BLaER1 (cell line): ENCODE measurements around the gene DEPDC5.

Experiments
- H3K27ac ChIP-seq: shearing (Covaris generic); formaldehyde crosslinking; 2 replicates; pipeline ENCODE4 v1.8.1; 2022
- H3K27me3 ChIP-seq: shearing (Covaris generic); formaldehyde crosslinking; 2 replicates; pipeline ENCODE4 v1.8.1; 2022
- H3K36me3 ChIP-seq: shearing (Covaris generic); formaldehyde crosslinking; 2 replicates; pipeline ENCODE4 v1.8.1; 2022
- H3K4me1 ChIP-seq: shearing (Covaris generic); formaldehyde crosslinking; 2 replicates; pipeline ENCODE4 v1.8.1; 2022
- H3K4me2 ChIP-seq: shearing (Covaris generic); formaldehyde crosslinking; 2 replicates; pipeline ENCODE4 v1.8.1; 2022
- H3K4me3 ChIP-seq: shearing (Covaris generic); formaldehyde crosslinking; 2 replicates; pipeline ENCODE4 v1.8.1; 2022
- H3K9ac ChIP-seq: shearing (Covaris generic); formaldehyde crosslinking; 2 replicates; pipeline ENCODE4 v1.8.1; 2022
- H3K9me3 ChIP-seq: shearing (Covaris generic); formaldehyde crosslinking; 2 replicates; pipeline ENCODE4 v1.8.1; 2022
- H4K20me1 ChIP-seq: shearing (Covaris generic); formaldehyde crosslinking; 2 replicates; pipeline ENCODE4 v1.8.1; 2022
- Cebpa-rat ChIP-seq: shearing (Covaris generic); IDR thresholded peaks from 2 replicates; pipeline ENCODE4 v1.8.1; 2022

The DEPDC5 gene

DNA sequence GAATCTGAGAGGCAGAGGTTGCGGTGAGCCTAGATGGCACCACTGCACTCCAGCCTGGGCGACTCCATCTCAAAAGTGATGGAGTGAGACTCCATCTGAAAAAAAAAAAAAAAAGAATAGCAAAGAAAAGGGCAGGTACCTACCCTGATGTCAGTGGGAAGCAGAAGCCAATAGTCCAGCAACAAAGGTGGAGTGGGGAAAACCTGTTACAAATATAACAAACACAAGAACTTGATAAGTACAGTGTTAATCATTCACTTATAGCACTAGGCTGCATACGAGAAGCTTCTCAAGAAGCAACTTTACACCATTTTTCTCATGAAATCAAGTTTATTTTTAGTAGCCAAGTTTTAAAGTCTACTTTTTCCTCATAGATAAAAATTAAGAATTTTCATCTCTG, 128.0 kb downstream of the DEPDC5 start:
- Histone ChIP-seq H3K4me2 (no peak overlapping the region), H3K4me1 (peaks cover 15% of the 10 kb centered on the region), H3K9me3 (no peaks in the 10 kb centered on the region), H3K36me3 (peaks cover 75% of the 10 kb centered on the region), H3K27me3 (no peaks in the 10 kb centered on the region), H3K9ac (no peak overlapping the region), H4K20me1 (no peaks in the 10 kb centered on the region), H3K4me3 (no peak overlapping the region), H3K27ac (no peak overlapping the region)
- no peak for TF ChIP-seq Cebpa-rat

DNA sequence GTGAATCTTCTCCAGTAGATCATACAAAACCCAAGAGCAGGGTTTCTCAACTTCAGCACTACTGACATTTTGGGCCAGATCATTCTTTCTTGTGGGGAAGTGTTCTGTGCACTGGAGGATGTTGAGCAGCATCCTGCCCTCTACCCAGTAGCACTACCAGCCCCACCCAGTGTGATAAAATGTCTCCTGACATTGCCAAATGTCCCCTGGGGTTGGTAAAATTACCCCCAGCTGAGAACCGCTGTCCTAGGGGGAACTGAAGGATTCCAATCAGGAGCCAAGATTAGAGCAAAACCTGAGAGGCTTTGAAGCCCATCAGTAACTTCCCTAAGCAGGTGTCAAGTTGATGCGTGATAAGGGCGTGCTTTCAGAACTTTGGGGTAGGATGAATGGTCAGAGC, 129.2 kb downstream of the DEPDC5 start:
- H3K4me3 ChIP-seq, result no peak overlapping the region

DNA sequence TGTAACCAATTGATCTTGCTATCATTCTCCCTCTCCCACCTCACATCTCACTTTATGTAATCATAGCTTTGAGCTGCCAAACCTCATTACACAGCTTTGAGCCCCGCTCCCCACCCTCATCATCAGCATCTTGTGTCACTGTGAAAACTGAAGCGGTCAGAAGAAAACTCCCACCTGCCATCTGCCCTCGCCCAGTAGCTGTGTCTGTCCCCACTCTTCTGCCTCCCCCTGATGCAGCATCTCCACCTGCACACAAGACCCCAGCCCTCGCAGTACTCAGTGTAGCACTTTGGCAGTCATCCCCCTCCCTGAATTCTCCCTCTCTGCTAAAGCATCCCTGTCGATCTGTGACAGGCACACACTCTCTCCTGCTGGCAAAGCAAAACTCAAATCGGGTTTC, 130.2 kb downstream of the DEPDC5 start:
- Histone ChIP-seq H3K36me3 (peaks cover 83% of the 10 kb centered on the region), H4K20me1 (no peaks in the 10 kb centered on the region), H3K9me3 (no peaks in the 10 kb centered on the region), H3K4me3 (no peak overlapping the region), H3K27ac (no peak overlapping the region), H3K27me3 (no peaks in the 10 kb centered on the region), H3K9ac (no peak overlapping the region), H3K4me2 (no peak overlapping the region), H3K4me1 (peaks cover 11% of the 10 kb centered on the region; the same call in 1 of the 2 replicates)
- TF ChIP-seq Cebpa-rat, result no peak

More for the DNA sequence above, 129.2 kb downstream of the DEPDC5 start:
- no peaks in the 10 kb centered on the region for H3K27me3 ChIP-seq
- H3K4me2 ChIP-seq, result 0 out of 2 replicates have a peak overlapping the region, but pooled peaks have one; percentile 14
- no peaks in the 10 kb centered on the region for H4K20me1 ChIP-seq
- no peak for TF ChIP-seq Cebpa-rat
- H3K9me3 ChIP-seq, result no peaks in the 10 kb centered on the region
- peaks cover 11% of the 10 kb centered on the region; the same call in 1 of the 2 replicates for H3K4me1 ChIP-seq
- H3K36me3 ChIP-seq, result peaks cover 80% of the 10 kb centered on the region
- no peak overlapping the region for H3K9ac ChIP-seq
- no peak overlapping the region for H3K27ac ChIP-seq

DNA sequence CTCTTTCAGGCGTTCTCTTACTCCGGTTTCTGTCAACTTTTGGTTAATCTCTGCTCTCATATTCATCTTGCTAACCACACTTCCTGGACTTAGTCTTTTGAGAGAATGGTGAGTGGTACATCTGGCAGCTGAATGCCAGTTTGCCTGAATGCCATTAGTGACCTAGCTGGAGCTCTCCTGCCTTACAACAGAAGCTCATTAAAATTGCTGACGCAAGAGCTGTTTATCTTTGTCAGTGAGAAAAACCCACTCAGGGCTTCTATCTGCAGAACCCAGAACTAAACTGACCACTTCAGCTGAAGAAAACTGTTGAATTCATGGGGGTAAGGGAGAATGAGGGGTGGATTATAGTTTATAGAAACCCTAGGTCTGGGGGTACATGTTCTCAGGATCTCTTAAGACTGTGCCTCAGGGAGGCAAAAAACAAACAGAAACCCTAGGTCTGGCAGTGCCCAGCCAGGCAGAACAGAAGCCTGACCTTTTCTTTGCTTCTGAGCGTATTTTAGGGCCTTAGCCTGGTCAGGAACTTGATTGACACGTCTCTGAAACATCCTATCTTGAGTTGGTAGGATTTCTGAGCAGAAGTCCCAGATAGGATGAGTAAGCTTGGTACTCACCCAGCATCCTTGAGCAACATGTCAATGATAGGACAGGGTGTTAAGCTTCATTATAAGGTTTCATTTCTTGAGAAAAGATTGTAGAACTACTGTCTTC, 137.7 kb downstream of the DEPDC5 start:
- Histone ChIP-seq H3K4me1 (peaks cover 14% of the 10 kb centered on the region), H3K4me2 (peak overlapping the region; percentile 48), H3K36me3 (peaks cover 84% of the 10 kb centered on the region), H4K20me1 (no peaks in the 10 kb centered on the region), H3K9ac (peak overlapping the region; percentile 44; the same call in 1 of the 2 replicates), H3K27ac (no peak overlapping the region), H3K9me3 (no peaks in the 10 kb centered on the region), H3K4me3 (no peak overlapping the region), H3K27me3 (no peaks in the 10 kb centered on the region)
- no peak for TF ChIP-seq Cebpa-rat

DNA sequence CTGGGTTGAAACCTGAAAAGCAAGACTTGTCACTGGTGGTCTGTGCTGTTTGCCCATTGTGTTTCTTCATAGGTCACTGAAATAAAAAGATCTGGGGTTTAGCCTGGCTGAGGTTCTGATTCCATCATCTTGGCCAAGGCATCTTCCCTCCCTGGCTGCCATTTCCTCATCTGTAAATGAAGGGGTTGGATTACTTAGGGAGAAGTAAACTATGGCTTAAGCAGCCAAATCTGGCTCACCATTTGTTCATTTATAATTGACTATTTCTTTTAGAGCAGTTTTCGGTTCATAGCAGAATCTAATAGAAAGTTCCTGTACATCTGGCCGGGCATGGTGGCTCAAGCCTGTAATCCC, 138.2 kb downstream of the DEPDC5 start:
- no peaks in the 10 kb centered on the region for H3K9me3 ChIP-seq
- H3K4me3 ChIP-seq, result no peak overlapping the region
- H3K4me1 ChIP-seq, result peaks cover 14% of the 10 kb centered on the region
- no peaks in the 10 kb centered on the region for H4K20me1 ChIP-seq
- peak overlapping the region; percentile 48; the same call in 1 of the 2 replicates for H3K4me2 ChIP-seq
- TF ChIP-seq Cebpa-rat, result no peak
- peaks cover 84% of the 10 kb centered on the region for H3K36me3 ChIP-seq
- no peak overlapping the region; the same call in 1 of the 2 replicates for H3K9ac ChIP-seq
- H3K27me3 ChIP-seq, result no peaks in the 10 kb centered on the region
- H3K27ac ChIP-seq, result no peak overlapping the region

DNA sequence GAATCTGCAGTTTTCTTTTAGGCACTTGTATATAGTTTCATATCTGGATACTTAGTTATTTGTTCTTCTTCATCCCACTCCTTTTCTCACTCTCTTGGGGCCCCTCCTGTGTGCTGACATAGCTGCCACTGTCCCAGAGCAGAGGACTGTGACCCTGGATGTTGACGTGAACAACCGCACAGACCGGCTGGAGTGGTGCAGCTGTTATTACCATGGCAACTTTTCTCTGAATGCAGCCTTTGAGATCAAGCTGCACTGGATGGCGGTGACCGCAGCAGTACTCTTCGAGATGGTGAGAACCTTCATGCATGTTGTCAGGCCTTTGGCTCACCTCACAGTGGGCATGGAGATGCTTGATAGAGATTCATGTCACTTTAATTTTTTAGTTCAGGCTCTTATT, 139.6 kb downstream of the DEPDC5 start:
- no peak overlapping the region for H3K27ac ChIP-seq
- H3K4me2 ChIP-seq, result no peak overlapping the region
- no peak for TF ChIP-seq Cebpa-rat
- no peak overlapping the region for H3K4me3 ChIP-seq
- H3K9me3 ChIP-seq, result no peaks in the 10 kb centered on the region
- H3K27me3 ChIP-seq, result no peaks in the 10 kb centered on the region
- no peaks in the 10 kb centered on the region for H4K20me1 ChIP-seq
- H3K36me3 ChIP-seq, result peaks cover 86% of the 10 kb centered on the region
- H3K9ac ChIP-seq, result no peak overlapping the region
- H3K4me1 ChIP-seq, result peaks cover 14% of the 10 kb centered on the region

DNA sequence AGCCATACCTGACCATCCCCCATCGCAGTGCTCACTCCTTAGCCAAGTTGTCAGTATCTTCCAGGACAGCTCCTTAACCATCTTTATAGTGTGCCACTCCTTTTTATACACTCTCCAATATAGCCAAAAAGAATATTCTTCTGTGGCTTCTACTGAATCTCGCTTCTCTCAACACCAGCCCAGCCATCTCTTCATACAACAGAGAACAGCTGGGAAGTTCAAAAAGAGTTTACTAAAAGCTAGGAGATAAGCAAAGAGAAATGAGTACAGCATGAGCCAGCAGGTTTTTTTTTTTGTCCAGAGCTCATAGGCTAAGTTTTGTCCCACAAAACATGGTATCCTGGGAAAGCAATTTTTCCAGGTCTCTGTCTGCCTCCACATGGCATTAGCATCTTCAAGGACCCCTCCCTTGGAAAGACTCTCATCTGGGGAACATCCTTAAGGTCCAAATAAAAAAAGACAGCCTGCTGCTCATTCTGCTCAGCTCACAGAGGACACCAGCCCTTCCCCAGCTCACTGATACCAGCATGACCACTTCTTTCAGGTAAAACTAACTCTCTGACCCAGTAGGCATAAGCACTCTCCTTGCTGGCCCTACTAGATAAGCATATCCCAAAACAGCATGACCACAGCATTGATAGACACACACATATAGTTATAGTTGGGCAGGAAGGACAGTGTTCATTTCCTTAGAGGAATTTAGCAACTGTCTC, 141.7 kb downstream of the DEPDC5 start:
- Histone ChIP-seq H3K27me3 (no peaks in the 10 kb centered on the region), H3K9ac (no peak overlapping the region), H3K36me3 (peaks cover 87% of the 10 kb centered on the region), H3K4me2 (no peak overlapping the region), H3K9me3 (no peaks in the 10 kb centered on the region), H3K4me3 (no peak overlapping the region), H3K4me1 (peaks cover 14% of the 10 kb centered on the region), H4K20me1 (no peaks in the 10 kb centered on the region), H3K27ac (no peak overlapping the region)
- TF ChIP-seq Cebpa-rat, result no peak

DNA sequence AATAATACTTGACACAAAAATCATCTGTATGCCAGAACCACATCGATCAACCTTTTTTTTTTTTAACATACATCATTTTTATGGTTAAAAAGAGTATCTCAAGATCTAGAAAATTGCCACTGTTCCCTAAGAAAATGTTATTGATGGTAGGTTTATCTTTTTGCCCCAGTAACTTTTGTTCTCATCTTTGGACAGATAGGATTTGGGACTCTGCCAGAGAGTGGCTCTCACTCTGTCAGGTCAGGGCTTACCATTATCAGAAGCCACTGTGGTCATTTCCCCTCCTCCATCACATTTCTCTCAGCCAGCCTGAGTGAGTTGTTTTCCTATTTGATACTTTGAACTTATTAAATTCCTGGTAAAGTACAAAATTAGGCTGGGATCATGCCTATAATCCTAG, 142.7 kb downstream of the DEPDC5 start:
- no peak overlapping the region for H3K27ac ChIP-seq
- no peak overlapping the region for H3K9ac ChIP-seq
- no peak overlapping the region for H3K4me2 ChIP-seq
- peaks cover 96% of the 10 kb centered on the region for H3K36me3 ChIP-seq
- no peaks in the 10 kb centered on the region for H3K9me3 ChIP-seq
- peaks cover 6% of the 10 kb centered on the region for H3K4me1 ChIP-seq
- no peak for TF ChIP-seq Cebpa-rat
- H3K4me3 ChIP-seq, result no peak overlapping the region
- H3K27me3 ChIP-seq, result no peaks in the 10 kb centered on the region
- no peaks in the 10 kb centered on the region for H4K20me1 ChIP-seq

DNA sequence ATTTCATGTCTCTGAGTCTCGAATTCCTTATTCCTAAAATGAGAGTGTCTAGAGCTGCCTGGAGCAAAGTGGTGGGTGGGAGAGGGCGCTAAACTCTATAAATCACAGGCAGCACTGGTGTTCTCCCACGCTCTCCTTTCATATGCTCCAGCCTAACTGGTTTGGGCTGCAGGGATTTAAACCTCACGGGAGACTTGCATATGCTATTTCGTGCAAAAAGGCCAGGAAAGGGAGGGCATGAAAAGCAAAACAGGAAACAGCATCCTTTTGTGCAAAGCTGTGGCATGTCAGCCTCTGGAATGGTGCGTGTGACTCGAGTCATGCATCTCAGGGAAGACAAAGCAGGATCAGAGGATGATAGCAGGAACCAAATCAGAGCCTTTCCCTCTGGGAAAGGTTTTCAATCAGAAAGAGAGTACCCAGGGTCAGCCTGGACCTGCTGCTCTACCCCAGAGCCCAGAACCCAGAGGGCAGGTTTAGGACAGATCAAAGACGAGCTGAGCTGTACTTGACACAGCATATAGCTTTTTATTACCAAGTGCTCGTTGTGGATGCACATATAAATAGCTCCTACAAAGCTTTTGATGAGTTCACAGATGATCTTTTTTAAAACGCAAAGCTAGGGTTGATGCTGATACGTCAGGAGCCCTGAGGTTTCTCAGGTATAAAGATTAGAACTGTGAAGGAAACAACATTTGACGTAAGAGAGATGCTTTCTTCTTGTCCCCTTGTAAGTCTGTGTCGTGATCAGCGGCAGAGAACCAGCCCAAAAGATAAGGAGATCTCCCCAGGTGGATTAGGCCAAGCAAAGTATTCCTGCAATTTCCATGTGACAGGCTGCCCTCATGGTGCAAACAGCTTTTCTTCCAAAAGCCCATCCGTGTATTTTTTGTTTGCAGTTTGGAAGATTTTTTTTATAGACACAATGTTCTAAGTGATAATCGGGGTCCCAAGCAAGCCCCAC, 144.3 kb downstream of the DEPDC5 start:
- no peaks in the 10 kb centered on the region for H4K20me1 ChIP-seq
- peaks cover 94% of the 10 kb centered on the region for H3K36me3 ChIP-seq
- no peak for TF ChIP-seq Cebpa-rat
- H3K9ac ChIP-seq, result no peak overlapping the region
- no peak overlapping the region for H3K27ac ChIP-seq
- H3K4me2 ChIP-seq, result no peak overlapping the region
- H3K4me3 ChIP-seq, result no peak overlapping the region
- H3K27me3 ChIP-seq, result no peaks in the 10 kb centered on the region
- no peaks in the 10 kb centered on the region for H3K9me3 ChIP-seq
- no peaks in the 10 kb centered on the region for H3K4me1 ChIP-seq

DNA sequence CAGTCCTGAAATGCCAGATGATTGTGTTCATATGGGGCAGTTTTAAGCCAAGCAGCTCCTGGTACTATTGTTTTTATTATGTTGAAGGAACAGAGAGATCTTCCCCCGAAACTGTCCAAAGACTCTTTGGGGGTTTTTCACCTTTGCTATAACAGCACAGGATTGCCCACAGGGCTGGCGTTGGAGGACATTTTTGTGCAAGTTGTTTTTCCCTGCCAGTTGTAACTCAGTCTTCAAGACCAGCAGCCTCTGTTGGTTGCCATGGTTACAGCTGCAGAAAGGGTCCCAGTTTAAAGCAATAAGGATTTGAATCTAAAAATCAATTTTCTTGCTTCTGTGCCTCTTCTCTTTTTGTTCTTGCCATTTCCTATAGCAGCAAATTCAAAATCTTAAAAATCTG, 145.1 kb downstream of the DEPDC5 start:
- Histone ChIP-seq H3K9ac (no peak overlapping the region), H3K9me3 (no peaks in the 10 kb centered on the region), H3K27ac (no peak overlapping the region), H3K36me3 (peaks cover 90% of the 10 kb centered on the region), H4K20me1 (no peaks in the 10 kb centered on the region), H3K4me3 (no peak overlapping the region), H3K4me1 (no peaks in the 10 kb centered on the region), H3K27me3 (no peaks in the 10 kb centered on the region), H3K4me2 (no peak overlapping the region)
- TF ChIP-seq Cebpa-rat, result no peak
